Non-pigmented ciliary epithelial cell (primary cell): ENCODE data around the gene CARMIL1.
A peak's percentile ranks its signal among the peaks of the same experiment; 100 is the strongest.

Source experiments
- DNase-seq: peaks from one replicate; pipeline ENCODE4 v3.0.0-alpha.2; 2010; ENCODE audit warnings: low read depth

Gene CARMIL1

GRCh38 chr6:25659633-25660368 lies 380.6 kb downstream of the CARMIL1 start:
- no peak for DNase-seq

- peak; percentile 34 for DNase-seq
Observed at GRCh38 chr6:25660512-25660911, 381.3 kb downstream of the CARMIL1 start.

GRCh38 chr6:25661129-25661779 lies 382.1 kb downstream of the CARMIL1 start:
- DNase-seq: no peak

- no peak for DNase-seq
Observed at GRCh38 chr6:25665455-25665854, 386.3 kb downstream of the CARMIL1 start.

- no peak for DNase-seq
Observed at GRCh38 chr6:25669413-25669812, 390.2 kb downstream of the CARMIL1 start.
